Measurements from ENCODE around the gene TTC17.
"Not testable (repeated sequence)": the region's sequence is repeated elsewhere in the genome, so short reads cannot be mapped to it uniquely, and the experiment has no call there.

Gene TTC17

GRCh38 chr11:43358801-43359421 lies at the start of gene TTC17:
Gene TTC17, plus strand, starts transcription at chr11:43358920. Its CDS starts 35 bp downstream, at chr11:43358955.
- DNase-seq: peak; percentile 49 to 96 (median 89)

- peak; percentile 35 to 94 (median 86) for DNase-seq
These were observed 46.7 kb upstream of the TTC17 start, which contains the start of gene API5 for GRCh38 chr11:43311791-43312607. Gene API5, plus strand, starts transcription at chr11:43311996. Its CDS starts 132 bp downstream, at chr11:43312128.

- no peak for DNase-seq
These were observed 42.8 kb upstream of the TTC17 start for GRCh38 chr11:43315966-43316365.

GRCh38 chr11:43316451-43316850 lies 42.3 kb upstream of the TTC17 start:
- no peak for DNase-seq

GRCh38 chr11:43327987-43328386 lies 30.7 kb upstream of the TTC17 start:
- DNase-seq: peak in 1 of 58 donors; percentile 4

GRCh38 chr11:43328482-43328881 lies 30.2 kb upstream of the TTC17 start:
- no peak for DNase-seq

- no peak for DNase-seq
These were observed 17.6 kb upstream of the TTC17 start for GRCh38 chr11:43341159-43341558.

- DNase-seq: not testable (repeated sequence)
These were observed 7.3 kb upstream of the TTC17 start for GRCh38 chr11:43351426-43351825.

GRCh38 chr11:43354311-43354710 lies 4.4 kb upstream of the TTC17 start:
- no peak for DNase-seq

GRCh38 chr11:43356336-43356735 lies 2.4 kb upstream of the TTC17 start:
- no peak for DNase-seq

GRCh38 chr11:43358279-43358800 lies 380 bp upstream of the TTC17 start:
- no peak for DNase-seq

- peak in 16 of 58 donors; percentile 9 to 58 (median 32) for DNase-seq
These were observed 700 bp downstream of the TTC17 start for GRCh38 chr11:43359422-43359818.

GRCh38 chr11:43360361-43361032 lies 1.8 kb downstream of the TTC17 start:
- DNase-seq: no peak

- no peak for DNase-seq
These were observed 8.0 kb downstream of the TTC17 start for GRCh38 chr11:43366677-43367076.

- DNase-seq: no peak
These were observed 8.9 kb downstream of the TTC17 start for GRCh38 chr11:43367382-43368178.

GRCh38 chr11:43376065-43376464 lies 17.3 kb downstream of the TTC17 start:
- no peak for DNase-seq

GRCh38 chr11:43376594-43376993 lies 17.9 kb downstream of the TTC17 start:
- no peak for DNase-seq

GRCh38 chr11:43377389-43377788 lies 18.7 kb downstream of the TTC17 start:
- DNase-seq: no peak

- DNase-seq: no peak
These were observed 20.2 kb downstream of the TTC17 start for GRCh38 chr11:43378897-43379296.

- DNase-seq: no peak
These were observed 23.1 kb downstream of the TTC17 start for GRCh38 chr11:43381802-43382201.

GRCh38 chr11:43382614-43383013 lies 23.9 kb downstream of the TTC17 start:
- DNase-seq: no peak
